Mesenchymal stem cell (in vitro differentiated cells and primary cell): ENCODE measurements around the gene POLN.

Source experiments
- DNase-seq: peaks from one replicate; pipeline ENCODE4 v3.0.0-alpha.2; 2013
- H2AFZ ChIP-seq: one replicate; pipeline ENCODE4 v1.6.1; 2013; ENCODE audit warnings: low read depth, mild to moderate bottlenecking, control low read depth, inconsistent platforms, low read length, moderate library complexity
- H2AK5ac ChIP-seq: 2 replicates; pipeline ENCODE4 v1.6.1; 2013; ENCODE audit warnings: low read length, moderate library complexity, mild to moderate bottlenecking, inconsistent platforms; ENCODE audit not compliant: severe bottlenecking
- H2BK120ac ChIP-seq: one replicate; pipeline ENCODE4 v1.6.1; 2013; ENCODE audit warnings: low read depth, mild to moderate bottlenecking, inconsistent platforms, low read length, moderate library complexity
- H2BK12ac ChIP-seq, 2 experiments: one replicate each; pipeline ENCODE4 v1.6.1; 2013; ENCODE audit warnings: inconsistent platforms in 2 of 2, low read length in 2 of 2, mild to moderate bottlenecking in 2 of 2, moderate library complexity in 2 of 2, control low read depth in 1 of 2
- H2BK15ac ChIP-seq: one replicate; pipeline ENCODE4 v1.6.1; 2013; ENCODE audit warnings: mild to moderate bottlenecking, low read depth, inconsistent platforms; ENCODE audit not compliant: poor library complexity, severe bottlenecking
- H2BK5ac ChIP-seq: 2 replicates; pipeline ENCODE4 v1.6.1; 2013; ENCODE audit warnings: low read depth, mild to moderate bottlenecking, low read length, control low read depth, inconsistent platforms; ENCODE audit not compliant: poor library complexity, severe bottlenecking
- H3K14ac ChIP-seq, 2 experiments: one replicate each; pipeline ENCODE4 v1.6.1; 2013; ENCODE audit warnings: inconsistent platforms in 2 of 2, low read length in 2 of 2, control low read depth in 1 of 2, mild to moderate bottlenecking in 1 of 2, moderate library complexity in 1 of 2
- H3K18ac ChIP-seq, 2 experiments: one replicate each; pipeline ENCODE4 v1.6.1; 2013; ENCODE audit warnings: inconsistent platforms in 2 of 2, low read length in 2 of 2, control low read depth in 1 of 2, low read depth in 1 of 2, mild to moderate bottlenecking in 1 of 2
- H3K23ac ChIP-seq, 2 experiments: one replicate each; pipeline ENCODE4 v1.6.1; 2013; ENCODE audit warnings: inconsistent platforms in 2 of 2, low read length in 2 of 2, mild to moderate bottlenecking in 2 of 2, moderate library complexity in 2 of 2, control low read depth in 1 of 2
- H3K27ac ChIP-seq: 2 replicates; pipeline ENCODE4 v1.5.1; 2013; ENCODE audit warnings: mild to moderate bottlenecking, moderate library complexity, low read length, control low read depth, inconsistent platforms; ENCODE audit not compliant: poor library complexity, severe bottlenecking
- H3K27me3 ChIP-seq, 2 experiments: 2 replicates each; pipeline versions ENCODE4 v1.6.1 to v1.7.0; 2013; ENCODE audit warnings: low read length in 2 of 2, mild to moderate bottlenecking in 2 of 2, moderate library complexity in 2 of 2, control low read depth in 1 of 2, inconsistent platforms in 1 of 2; ENCODE audit not compliant: control insufficient read depth in 1 of 2, insufficient read depth in 1 of 2
- H3K36me3 ChIP-seq, 2 experiments: 2 replicates each; pipeline versions ENCODE4 v1.6.1 to v1.7.0; 2013; ENCODE audit warnings: low read length in 2 of 2, control low read depth in 1 of 2, inconsistent platforms in 1 of 2, low read depth in 1 of 2, mild to moderate bottlenecking in 1 of 2; ENCODE audit not compliant: insufficient read depth in 2 of 2, control insufficient read depth in 1 of 2
- H3K4ac ChIP-seq, 2 experiments: one replicate each; pipeline ENCODE4 v1.6.1; 2013; ENCODE audit warnings: inconsistent platforms in 2 of 2, low read length in 2 of 2, mild to moderate bottlenecking in 2 of 2, moderate library complexity in 2 of 2, control low read depth in 1 of 2, low read depth in 1 of 2
- H3K4me1 ChIP-seq: 2 replicates; pipeline ENCODE4 v1.6.1; 2013; ENCODE audit warnings: low read depth, low read length, control low read depth; ENCODE audit not compliant: control insufficient read depth, insufficient read depth
- H3K4me2 ChIP-seq: 2 replicates; pipeline ENCODE4 v1.6.1; 2013; ENCODE audit warnings: low read length, mild to moderate bottlenecking, inconsistent platforms; ENCODE audit not compliant: poor library complexity, severe bottlenecking
- H3K4me3 ChIP-seq, 2 experiments: 2 replicates each; pipeline versions ENCODE4 v1.5.1 to v1.7.0; 2013; ENCODE audit warnings: low read length in 2 of 2, mild to moderate bottlenecking in 2 of 2, control low read depth in 1 of 2, low read depth in 1 of 2; ENCODE audit not compliant: insufficient read depth in 1 of 2
- H3K79me1 ChIP-seq: replicated peaks from 2 replicates; pipeline ENCODE4 v1.6.1; 2013; ENCODE audit warnings: mild to moderate bottlenecking, control low read depth, low read length, inconsistent platforms; ENCODE audit not compliant: poor library complexity, severe bottlenecking
- H3K9ac ChIP-seq: 2 replicates; pipeline ENCODE4 v1.7.0; 2013; ENCODE audit warnings: mild to moderate bottlenecking, low read length, moderate library complexity
- H3K9me3 ChIP-seq: 2 replicates; pipeline ENCODE4 v1.7.0; 2013; ENCODE audit warnings: mild to moderate bottlenecking, low read length; ENCODE audit not compliant: control insufficient read depth
- H4K8ac ChIP-seq: one replicate; pipeline ENCODE4 v1.6.1; 2013; ENCODE audit warnings: inconsistent platforms, mild to moderate bottlenecking, low read length, moderate library complexity
- H4K91ac ChIP-seq: one replicate; pipeline ENCODE4 v1.6.1; 2013; ENCODE audit warnings: mild to moderate bottlenecking, low read length, inconsistent platforms
- WGBS: methylation state at CpG from one replicate; pipeline ENCODE4 v1.1.7; 2013; ENCODE audit warnings: mixed read lengths; 5-methylcytosine and 5-hydroxymethylcytosine counted together

Gene POLN

DNA sequence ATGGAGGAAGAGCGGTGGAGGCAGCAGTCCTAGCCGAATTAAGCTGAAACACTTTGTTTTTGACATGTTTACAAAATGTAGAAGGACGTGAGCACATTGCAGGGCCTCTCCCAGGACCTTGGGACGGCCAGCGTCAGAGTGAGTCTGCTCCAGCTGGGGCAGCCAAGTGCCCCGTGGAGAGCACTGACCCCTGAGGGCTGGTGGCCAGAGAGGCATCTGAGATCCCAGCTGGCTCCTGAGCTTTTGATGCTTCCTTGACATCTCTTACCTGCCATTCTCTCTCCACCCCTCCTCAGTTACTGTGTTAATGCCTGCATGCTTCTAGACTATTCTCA lies 158.1 kb downstream of the POLN start:
- Histone ChIP-seq H3K36me3 (peaks cover 0 to 4% of the 10 kb centered on the region in 2 experiments), H3K4me2 (no peak overlapping the region), H3K27me3 (peaks cover 0 to 4% of the 10 kb centered on the region in 2 experiments), H4K8ac (no peak overlapping the region), H3K23ac (no peak overlapping the region), H4K91ac (no peak overlapping the region), H3K18ac (no peak overlapping the region), H3K79me1 (no peaks in the 10 kb centered on the region), H2BK12ac (no peak overlapping the region), H2BK5ac (no peak overlapping the region), H3K14ac (no peak overlapping the region), H3K9me3 (no peaks in the 10 kb centered on the region), H3K4ac (no peak overlapping the region), H2AK5ac (no peak overlapping the region), H2AFZ (no peak overlapping the region), H3K4me1 (no peaks in the 10 kb centered on the region), H2BK120ac (no peak overlapping the region), H2BK15ac (no peak overlapping the region), H3K4me3 (no peak overlapping the region), H3K27ac (no peak overlapping the region), H3K9ac (no peak overlapping the region)
- DNase-seq = no peak
- WGBS = 79% methylated on average over 6 of the region's 6 CpGs

DNA sequence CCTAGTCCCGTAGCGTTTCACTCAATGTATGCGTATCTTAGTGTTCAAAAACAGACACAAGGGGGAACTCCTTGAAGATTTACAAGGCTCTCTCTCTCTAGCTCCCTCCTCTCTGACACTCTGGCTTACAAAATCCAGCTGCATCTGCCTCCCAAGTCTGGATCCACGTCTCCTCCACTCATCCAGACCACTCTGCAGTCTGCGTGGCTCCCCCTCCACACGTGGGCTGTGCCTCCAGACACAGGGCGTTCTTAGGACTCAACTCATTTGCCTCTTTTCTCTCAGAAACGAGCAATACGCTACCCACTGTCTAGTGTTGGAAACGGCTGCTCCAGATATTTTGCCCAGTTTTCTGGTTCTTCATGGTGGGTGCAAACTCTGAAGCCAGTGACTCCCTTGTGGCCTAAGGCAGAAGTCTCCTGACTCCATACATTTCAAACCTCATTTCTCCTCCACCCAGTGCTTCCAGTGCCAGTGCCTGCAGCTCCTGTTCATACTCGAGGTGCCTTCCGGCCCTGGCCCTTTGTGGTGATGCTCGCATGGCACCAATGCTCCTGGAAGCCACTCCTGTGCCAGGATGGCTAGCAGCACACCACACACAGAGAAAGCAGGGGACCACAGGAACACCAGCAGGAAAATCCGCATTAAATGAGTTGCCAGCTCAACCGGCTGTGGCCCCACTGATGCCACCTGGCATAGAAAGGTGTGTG lies 158.7 kb downstream of the POLN start:
- Histone ChIP-seq H3K9me3 (no peaks in the 10 kb centered on the region), H3K18ac (no peak overlapping the region), H3K79me1 (no peaks in the 10 kb centered on the region), H4K91ac (no peak overlapping the region), H2AK5ac (no peak overlapping the region), H3K14ac (no peak overlapping the region), H2AFZ (no peak overlapping the region), H3K4me3 (no peak overlapping the region), H3K9ac (no peak overlapping the region), H2BK12ac (no peak overlapping the region), H2BK15ac (no peak overlapping the region), H3K4me1 (no peaks in the 10 kb centered on the region), H2BK5ac (no peak overlapping the region), H3K4ac (no peak overlapping the region), H4K8ac (no peak overlapping the region), H3K27ac (no peak overlapping the region), H3K4me2 (no peak overlapping the region), H2BK120ac (no peak overlapping the region), H3K23ac (no peak overlapping the region), H3K27me3 (peaks cover 0 to 4% of the 10 kb centered on the region in 2 experiments), H3K36me3 (peaks cover 0 to 4% of the 10 kb centered on the region in 2 experiments)
- WGBS = 83% methylated on average over 15 of the region's 15 CpGs
- no peak for DNase-seq

DNA sequence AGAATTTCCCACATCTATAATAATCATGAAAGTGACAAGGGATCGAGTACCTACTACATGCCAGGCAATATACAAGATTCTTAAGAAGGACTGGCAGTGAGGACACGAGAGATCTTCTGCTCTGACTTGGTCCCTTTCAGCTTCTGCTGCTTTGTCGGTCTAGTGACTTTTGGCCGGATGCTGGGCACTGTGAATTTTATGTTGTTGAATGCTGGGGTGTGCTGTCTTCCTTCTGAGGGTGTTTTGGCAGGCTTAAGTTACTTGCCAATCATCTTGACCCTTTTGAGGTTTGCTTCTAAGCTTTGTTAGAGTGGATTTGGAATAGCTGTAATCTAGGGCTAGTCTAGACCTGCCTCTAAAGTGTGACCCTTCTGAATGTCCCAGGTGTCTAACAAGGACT lies 159.3 kb downstream of the POLN start:
- no peak overlapping the region for H3K4me3 ChIP-seq
- no peak overlapping the region for H2BK12ac ChIP-seq
- no peak overlapping the region for H3K14ac ChIP-seq
- H2BK5ac ChIP-seq = no peak overlapping the region
- H3K9me3 ChIP-seq = no peaks in the 10 kb centered on the region
- H3K79me1 ChIP-seq = no peaks in the 10 kb centered on the region
- H3K9ac ChIP-seq = no peak overlapping the region
- H4K8ac ChIP-seq = no peak overlapping the region
- H3K27me3 ChIP-seq = peaks cover 0 to 4% of the 10 kb centered on the region in 2 experiments
- H3K4me1 ChIP-seq = no peaks in the 10 kb centered on the region
- no peak overlapping the region for H2AFZ ChIP-seq
- no peak overlapping the region for H3K27ac ChIP-seq
- H4K91ac ChIP-seq = no peak overlapping the region
- no peak overlapping the region for H3K23ac ChIP-seq
- no peak overlapping the region for H3K4me2 ChIP-seq
- WGBS = 84% methylated on average over 4 of the region's 4 CpGs
- H3K18ac ChIP-seq = no peak overlapping the region
- no peak overlapping the region for H3K4ac ChIP-seq
- peaks cover 0 to 4% of the 10 kb centered on the region in 2 experiments for H3K36me3 ChIP-seq
- H2AK5ac ChIP-seq = no peak overlapping the region
- no peak for DNase-seq
- H2BK120ac ChIP-seq = no peak overlapping the region
- no peak overlapping the region for H2BK15ac ChIP-seq

DNA sequence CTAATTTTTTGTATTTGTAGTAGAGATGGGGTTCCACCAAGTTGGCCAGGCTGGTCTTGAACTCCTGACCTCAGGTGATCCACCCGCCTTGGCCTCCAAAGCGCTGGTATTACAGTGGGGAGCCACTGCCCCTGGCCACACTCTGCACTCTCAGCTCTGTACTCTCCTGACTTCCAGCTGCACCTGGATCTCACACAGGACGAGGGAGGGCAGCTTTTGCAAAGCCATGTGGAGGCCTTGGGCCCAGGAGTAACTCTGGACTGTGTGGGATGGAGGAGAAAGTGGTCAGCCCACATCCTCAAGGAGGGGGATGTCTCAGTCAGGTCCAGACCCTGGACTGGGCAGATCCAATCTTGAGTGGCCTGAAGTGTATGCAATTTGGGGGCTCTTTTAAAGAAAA lies 159.8 kb downstream of the POLN start:
- Histone ChIP-seq H2AFZ (no peak overlapping the region), H3K4ac (no peak overlapping the region), H3K9ac (no peak overlapping the region), H3K9me3 (no peaks in the 10 kb centered on the region), H3K4me2 (no peak overlapping the region), H3K14ac (no peak overlapping the region), H3K4me3 (no peak overlapping the region), H4K91ac (peak overlapping the region; percentile 18), H3K79me1 (no peaks in the 10 kb centered on the region), H3K4me1 (no peaks in the 10 kb centered on the region), H3K18ac (no peak overlapping the region), H3K27ac (no peak overlapping the region), H3K23ac (no peak overlapping the region), H2BK120ac (no peak overlapping the region), H2BK5ac (no peak overlapping the region), H2BK12ac (no peak overlapping the region), H3K36me3 (peaks cover 0 to 4% of the 10 kb centered on the region in 2 experiments), H2AK5ac (no peak overlapping the region), H2BK15ac (no peak overlapping the region), H3K27me3 (peaks cover 0 to 4% of the 10 kb centered on the region in 2 experiments), H4K8ac (no peak overlapping the region)
- WGBS = 77% methylated on average over 2 of the region's 3 CpGs
- no peak for DNase-seq
